Gastroesophageal sphincter (tissue), 3 donors: ENCODE measurements around the gene EXOC6B.

Experiments used
- POLR2A ChIP-seq, 2 donors: fragments of 450-650 bp; IDR thresholded peaks; one replicate each; pipeline ENCODE4 v1.6.1; 2017; ENCODE audit warnings: antibody characterized with exemption in 2 of 2, mild to moderate bottlenecking in 2 of 2, moderate library complexity in 1 of 2
- POLR2AphosphoS5 ChIP-seq: sonication (generic); formaldehyde crosslinking; IDR thresholded peaks from one replicate; pipeline ENCODE4 v1.6.1; 2017; ENCODE audit warnings: antibody characterized with exemption
- TF ChIP-seq, protein P1 (sequence below), 4 experiments: fragments of 200-600 bp in 2 of 4; fragments of 450-650 bp in 2 of 4; sonication (generic) in 1 of 4; IDR thresholded peaks; one replicate each; pipeline ENCODE4 v1.5.1; 2017 to 2019; ENCODE audit warnings: antibody characterized with exemption in 4 of 4, mild to moderate bottlenecking in 2 of 4, moderate library complexity in 2 of 4

- TF ChIP-seq, protein P1, sequence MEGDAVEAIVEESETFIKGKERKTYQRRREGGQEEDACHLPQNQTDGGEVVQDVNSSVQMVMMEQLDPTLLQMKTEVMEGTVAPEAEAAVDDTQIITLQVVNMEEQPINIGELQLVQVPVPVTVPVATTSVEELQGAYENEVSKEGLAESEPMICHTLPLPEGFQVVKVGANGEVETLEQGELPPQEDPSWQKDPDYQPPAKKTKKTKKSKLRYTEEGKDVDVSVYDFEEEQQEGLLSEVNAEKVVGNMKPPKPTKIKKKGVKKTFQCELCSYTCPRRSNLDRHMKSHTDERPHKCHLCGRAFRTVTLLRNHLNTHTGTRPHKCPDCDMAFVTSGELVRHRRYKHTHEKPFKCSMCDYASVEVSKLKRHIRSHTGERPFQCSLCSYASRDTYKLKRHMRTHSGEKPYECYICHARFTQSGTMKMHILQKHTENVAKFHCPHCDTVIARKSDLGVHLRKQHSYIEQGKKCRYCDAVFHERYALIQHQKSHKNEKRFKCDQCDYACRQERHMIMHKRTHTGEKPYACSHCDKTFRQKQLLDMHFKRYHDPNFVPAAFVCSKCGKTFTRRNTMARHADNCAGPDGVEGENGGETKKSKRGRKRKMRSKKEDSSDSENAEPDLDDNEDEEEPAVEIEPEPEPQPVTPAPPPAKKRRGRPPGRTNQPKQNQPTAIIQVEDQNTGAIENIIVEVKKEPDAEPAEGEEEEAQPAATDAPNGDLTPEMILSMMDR (IDR thresholded peaks at IDR 0.05), result no peak
- TF ChIP-seq POLR2AphosphoS5 (no peak), POLR2A (IDR thresholded peaks at IDR 0.05) (no peak)
Measured at GRCh38 chr2:72330652-72331051, 495.2 kb downstream of the EXOC6B start.
